ENCODE measurements around the gene PDZD2. TPM values are rescaled to one million over a fixed set of nuclear protein-coding genes. Genes with fewer than 3 reads are reported as not detected.

The PDZD2 gene
- total RNA-seq, 4 donors from 2014 or later, result 107 to 195 (median 123) TPM

- no peaks in the 10 kb centered on the region for H3K36me3 ChIP-seq
- peaks cover 3% of the 10 kb centered on the region for H3K4me1 ChIP-seq
- peaks cover 10% of the 10 kb centered on the region for H3K9me3 ChIP-seq
- no peak overlapping the region for H3K27ac ChIP-seq
- no peaks in the 10 kb centered on the region for H3K27me3 ChIP-seq
- DNase-seq (ENCODE audit: low spot score in 2 of 2), result no peak
- TF ChIP-seq CTCF (IDR thresholded peaks at IDR 0.05) (no peak), EP300 (IDR thresholded peaks at IDR 0.05) (no peak), POLR2A (IDR thresholded peaks at IDR 0.05) (no peak), POLR2AphosphoS5 (IDR thresholded peaks at IDR 0.05) (no peak)
- WGBS, result 72% methylated on average over 9 of the region's 9 CpGs
- H3K4me3 ChIP-seq, result no peak overlapping the region
Measured at GRCh38 chr5:31860726-31861433, 221.9 kb downstream of the PDZD2 start.

GRCh38 chr5:31861601-31862000 is 222.7 kb downstream of the PDZD2 start:
- Histone ChIP-seq H3K4me3 (no peak overlapping the region), H3K27me3 (no peaks in the 10 kb centered on the region), H3K27ac (no peak overlapping the region), H3K9me3 (peaks cover 10% of the 10 kb centered on the region), H3K4me1 (no peaks in the 10 kb centered on the region), H3K36me3 (no peaks in the 10 kb centered on the region)
- TF ChIP-seq POLR2A (IDR thresholded peaks at IDR 0.05) (no peak), POLR2AphosphoS5 (IDR thresholded peaks at IDR 0.05) (no peak), CTCF (IDR thresholded peaks at IDR 0.05) (no peak), EP300 (IDR thresholded peaks at IDR 0.05) (no peak)
- no peak for DNase-seq (ENCODE audit: low spot score in 2 of 2)
- WGBS, result 66% methylated on average over 3 of the region's 3 CpGs

- H3K27ac ChIP-seq, result no peak overlapping the region
- H3K4me1 ChIP-seq, result no peaks in the 10 kb centered on the region
- no peak overlapping the region for H3K4me3 ChIP-seq
- DNase-seq (ENCODE audit: low spot score in 2 of 2), result no peak
- H3K9me3 ChIP-seq, result peaks cover 4% of the 10 kb centered on the region
- no peaks in the 10 kb centered on the region for H3K27me3 ChIP-seq
- no peaks in the 10 kb centered on the region for H3K36me3 ChIP-seq
- TF ChIP-seq POLR2A (IDR thresholded peaks at IDR 0.05) (no peak), EP300 (IDR thresholded peaks at IDR 0.05) (no peak), POLR2AphosphoS5 (IDR thresholded peaks at IDR 0.05) (no peak), CTCF (IDR thresholded peaks at IDR 0.05) (no peak)
- 80% methylated on average over 4 of the region's 4 CpGs for WGBS
Measured at GRCh38 chr5:31863991-31864411, 225.1 kb downstream of the PDZD2 start.

GRCh38 chr5:31866166-31866565 is 227.2 kb downstream of the PDZD2 start:
- TF ChIP-seq POLR2A (IDR thresholded peaks at IDR 0.05), result no peak
- TF ChIP-seq EP300 (IDR thresholded peaks at IDR 0.05), result no peak
- TF ChIP-seq CTCF (IDR thresholded peaks at IDR 0.05), result no peak
- TF ChIP-seq POLR2AphosphoS5 (IDR thresholded peaks at IDR 0.05), result no peak
- WGBS, result 64% methylated on average over 10 of the region's 10 CpGs
- DNase-seq (ENCODE audit: low spot score in 2 of 2), result no peak
- Histone ChIP-seq H3K4me1 (no peaks in the 10 kb centered on the region), H3K4me3 (no peak overlapping the region), H3K27ac (no peak overlapping the region), H3K27me3 (no peaks in the 10 kb centered on the region), H3K9me3 (no peaks in the 10 kb centered on the region), H3K36me3 (no peaks in the 10 kb centered on the region)

GRCh38 chr5:31867219-31867618 is 228.3 kb downstream of the PDZD2 start:
- WGBS, result 95% methylated on average over 4 of the region's 4 CpGs
- no peak overlapping the region for H3K4me3 ChIP-seq
- TF ChIP-seq CTCF (IDR thresholded peaks at IDR 0.05), result no peak
- no peak for TF ChIP-seq POLR2A (IDR thresholded peaks at IDR 0.05)
- no peak for TF ChIP-seq POLR2AphosphoS5 (IDR thresholded peaks at IDR 0.05)
- TF ChIP-seq EP300 (IDR thresholded peaks at IDR 0.05), result no peak
- no peak for DNase-seq (ENCODE audit: low spot score in 2 of 2)
- H3K27me3 ChIP-seq, result no peaks in the 10 kb centered on the region
- no peaks in the 10 kb centered on the region for H3K9me3 ChIP-seq
- no peaks in the 10 kb centered on the region for H3K4me1 ChIP-seq
- H3K27ac ChIP-seq, result no peak overlapping the region
- no peaks in the 10 kb centered on the region for H3K36me3 ChIP-seq

All from suprapubic skin (tissue), 4 donors.